Fibroblast of skin of right biceps (primary cell): ENCODE results near the gene FICD.

Experiments used
- DNase-seq: peaks from one replicate; pipeline ENCODE4 v3.0.0-alpha.2; 2013

The FICD gene

GRCh38 chr12:108567406-108568337, 52.6 kb downstream of the FICD start:
- DNase-seq = no peak

DNA sequence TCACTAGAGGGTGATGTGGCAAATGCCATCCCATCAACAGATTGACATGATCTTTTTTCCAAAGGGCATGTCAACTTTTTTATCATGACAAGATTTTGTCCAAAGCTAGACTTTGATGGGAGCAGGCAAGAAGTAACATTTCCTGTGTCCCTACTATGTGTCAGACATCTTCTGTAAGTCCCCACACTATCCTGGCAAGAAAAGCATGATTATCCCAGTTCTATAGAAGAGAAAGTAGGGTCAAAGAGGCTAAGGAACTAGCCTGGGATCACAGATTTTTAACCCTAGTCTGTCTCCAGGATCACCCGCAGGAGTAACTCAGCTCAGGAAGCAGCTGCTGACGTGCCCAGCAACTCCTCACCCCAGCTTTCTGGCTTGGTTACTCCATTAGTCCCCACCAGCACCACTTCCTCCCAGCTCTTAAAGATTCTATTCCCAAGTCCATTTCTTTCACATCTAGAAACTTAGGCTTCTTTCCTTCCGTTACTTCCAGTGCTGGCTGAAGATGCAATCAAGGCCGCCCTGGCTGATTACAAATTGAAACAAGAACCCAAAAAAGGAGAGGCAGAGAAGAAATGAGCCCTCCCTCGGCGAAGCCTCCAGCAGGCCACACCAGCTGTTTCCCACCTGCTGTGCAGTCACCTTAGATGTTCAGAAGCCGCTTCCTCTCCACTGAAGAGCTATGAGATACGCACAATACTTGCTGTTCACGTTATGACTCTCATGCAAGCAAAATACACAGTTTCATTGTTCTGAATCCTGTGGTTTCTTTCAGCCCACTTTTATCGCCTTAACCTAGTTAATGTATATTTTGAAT, 53.5 kb downstream of the FICD start:
- DNase-seq = no peak
